GM12873 (cell line): Measurements from ENCODE around the gene GRID2.

Source experiments
- TF ChIP-seq, protein P1 (sequence below): IDR thresholded peaks from 2 replicates; pipeline ENCODE4 v1.5.1; 2012; ENCODE audit warnings: low read depth, mild to moderate bottlenecking, moderate library complexity, low read length, control low read depth; ENCODE audit not compliant: insufficient read depth; ENCODE audit errors: missing control alignments

The GRID2 gene

GRCh38 chr4:93184053-93184452, 880.3 kb downstream of the GRID2 start:
- TF ChIP-seq, protein P1, sequence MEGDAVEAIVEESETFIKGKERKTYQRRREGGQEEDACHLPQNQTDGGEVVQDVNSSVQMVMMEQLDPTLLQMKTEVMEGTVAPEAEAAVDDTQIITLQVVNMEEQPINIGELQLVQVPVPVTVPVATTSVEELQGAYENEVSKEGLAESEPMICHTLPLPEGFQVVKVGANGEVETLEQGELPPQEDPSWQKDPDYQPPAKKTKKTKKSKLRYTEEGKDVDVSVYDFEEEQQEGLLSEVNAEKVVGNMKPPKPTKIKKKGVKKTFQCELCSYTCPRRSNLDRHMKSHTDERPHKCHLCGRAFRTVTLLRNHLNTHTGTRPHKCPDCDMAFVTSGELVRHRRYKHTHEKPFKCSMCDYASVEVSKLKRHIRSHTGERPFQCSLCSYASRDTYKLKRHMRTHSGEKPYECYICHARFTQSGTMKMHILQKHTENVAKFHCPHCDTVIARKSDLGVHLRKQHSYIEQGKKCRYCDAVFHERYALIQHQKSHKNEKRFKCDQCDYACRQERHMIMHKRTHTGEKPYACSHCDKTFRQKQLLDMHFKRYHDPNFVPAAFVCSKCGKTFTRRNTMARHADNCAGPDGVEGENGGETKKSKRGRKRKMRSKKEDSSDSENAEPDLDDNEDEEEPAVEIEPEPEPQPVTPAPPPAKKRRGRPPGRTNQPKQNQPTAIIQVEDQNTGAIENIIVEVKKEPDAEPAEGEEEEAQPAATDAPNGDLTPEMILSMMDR: no peak

DNA sequence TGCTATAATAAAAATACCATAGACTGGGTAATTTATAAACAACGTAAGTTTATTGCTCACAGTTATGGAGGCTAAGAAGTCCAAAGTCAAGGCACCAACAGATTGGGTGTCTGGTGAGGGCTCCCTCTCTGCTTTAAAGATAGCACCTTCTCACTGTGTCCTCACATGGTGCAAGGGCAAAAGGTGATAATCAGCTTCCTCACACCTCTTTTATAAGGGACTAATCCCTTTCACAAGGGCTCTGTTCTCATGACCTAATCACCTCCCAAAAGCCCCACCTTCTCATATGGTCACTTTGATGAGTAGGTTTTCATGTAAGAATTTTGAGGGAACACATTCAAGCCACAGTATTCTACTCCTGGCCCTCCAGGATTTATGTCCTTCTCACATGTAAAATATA, 883.1 kb downstream of the GRID2 start:
- TF ChIP-seq, protein P1: no peak

DNA sequence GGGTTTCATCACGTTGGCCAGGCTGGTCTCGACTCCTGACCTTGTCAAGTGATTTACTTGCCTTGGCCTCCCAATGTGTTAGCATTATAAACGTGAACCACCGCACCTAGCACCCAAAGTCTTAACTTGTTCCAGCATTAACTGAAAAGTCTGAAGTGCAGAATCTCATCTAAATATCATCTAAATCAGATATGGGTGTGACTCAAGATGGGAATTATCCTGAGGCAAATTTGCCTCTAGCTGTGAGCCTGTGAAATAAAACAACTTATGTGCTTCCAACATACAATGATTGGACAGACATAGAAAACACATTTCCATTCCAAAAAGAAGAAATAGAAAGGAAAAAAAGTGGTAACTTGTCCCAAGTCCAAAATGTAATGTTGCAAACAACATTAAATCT, 883.7 kb downstream of the GRID2 start:
- TF ChIP-seq, protein P1: no peak

GRCh38 chr4:93187892-93188291, 884.1 kb downstream of the GRID2 start:
- TF ChIP-seq, protein P1: no peak

DNA sequence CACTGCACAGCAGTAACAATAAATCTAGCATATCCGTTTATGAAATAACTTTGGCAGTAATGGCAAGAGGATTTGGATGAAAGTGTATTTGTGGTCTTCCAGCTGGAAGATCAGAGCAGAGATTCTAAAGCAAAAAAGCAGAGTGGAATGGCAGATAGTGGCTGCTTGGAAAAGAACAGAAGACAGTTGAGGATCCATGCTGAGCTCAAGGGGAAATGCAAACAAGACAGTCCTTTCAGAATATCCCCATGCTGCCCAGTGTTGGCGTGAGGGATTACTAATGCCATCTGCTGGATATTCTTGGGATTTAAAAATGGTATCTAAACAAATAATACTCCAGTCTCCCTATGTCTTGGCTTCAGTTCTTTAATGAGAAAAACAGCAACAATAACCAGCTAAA, 895.7 kb downstream of the GRID2 start:
- TF ChIP-seq, protein P1: peak; percentile 42

DNA sequence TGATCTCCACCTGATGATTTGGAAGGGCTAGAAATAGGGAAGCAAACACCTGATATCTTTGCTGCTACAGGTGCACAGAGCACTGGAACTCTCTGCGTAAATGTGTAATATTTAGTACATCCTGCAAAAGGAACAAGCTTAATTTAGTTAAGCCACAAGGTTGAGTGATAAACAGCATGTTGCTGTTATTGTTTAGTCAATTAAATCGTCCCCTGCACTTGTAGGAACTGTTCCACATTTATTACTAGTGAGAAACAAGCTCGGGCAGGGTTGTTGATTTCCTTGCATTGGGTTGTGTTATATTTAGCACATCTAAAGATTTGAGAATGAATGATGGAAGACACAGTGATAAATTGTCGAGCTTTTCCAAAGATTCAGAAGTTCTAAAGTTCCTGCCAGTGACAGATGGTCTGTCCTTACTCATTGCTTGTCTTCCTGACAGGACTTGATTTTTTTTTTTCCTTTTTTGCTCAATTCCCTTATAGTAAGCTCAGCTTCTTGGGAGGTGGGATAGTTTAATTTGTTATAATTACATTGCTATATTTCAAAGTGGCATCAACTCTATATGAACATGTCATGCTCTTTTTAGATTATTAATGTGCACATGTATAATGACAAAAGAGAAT, 897.8 kb downstream of the GRID2 start:
- TF ChIP-seq, protein P1: no peak

GRCh38 chr4:93203708-93204107, 899.9 kb downstream of the GRID2 start:
- TF ChIP-seq, protein P1: no peak
